HEK293 (cell line): ENCODE data around the gene PER1.

Experiments used
- AEBP2 ChIP-seq: fragments of 450-650 bp; formaldehyde crosslinking; IDR thresholded peaks from 2 replicates; pipeline ENCODE4 v1.5.1; 2016; ENCODE audit warnings: missing biosample characterization, missing genetic modification characterization, borderline replicate concordance
- BCL11A ChIP-seq: fragments of 450-650 bp; formaldehyde crosslinking; IDR thresholded peaks from 2 replicates; pipeline ENCODE4 v1.5.1; 2016; ENCODE audit warnings: low read depth, missing biosample characterization, missing genetic modification characterization
- HOXD13 ChIP-seq: sonication (generic); formaldehyde crosslinking; IDR thresholded peaks from 2 replicates; pipeline ENCODE4 v1.8.0; 2022; ENCODE audit warnings: missing genetic modification reagents, borderline replicate concordance
- SP2 ChIP-seq: fragments of 450-650 bp; formaldehyde crosslinking; IDR thresholded peaks from 2 replicates; pipeline ENCODE4 v1.5.1; 2016; ENCODE audit warnings: missing biosample characterization, missing genetic modification characterization
- TCF7L2 ChIP-seq: IDR thresholded peaks from 2 replicates; pipeline ENCODE4 v1.6.1; 2011; ENCODE audit warnings: low read depth, mild to moderate bottlenecking, inconsistent platforms, low read length, moderate library complexity, borderline replicate concordance
- ZNF202 ChIP-seq: fragments of 450-650 bp; formaldehyde crosslinking; IDR thresholded peaks from 2 replicates; pipeline ENCODE4 v1.5.1; 2016; ENCODE audit warnings: missing biosample characterization, missing genetic modification characterization, borderline replicate concordance
- ZNF24 ChIP-seq: fragments of 450-650 bp; formaldehyde crosslinking; IDR thresholded peaks from 2 replicates; pipeline ENCODE4 v1.5.1; 2016; ENCODE audit warnings: missing biosample characterization, missing genetic modification characterization
- ZNF26 ChIP-seq: fragments of 450-650 bp; formaldehyde crosslinking; IDR thresholded peaks from 2 replicates; pipeline ENCODE4 v1.5.1; 2016; ENCODE audit warnings: missing biosample characterization, missing genetic modification characterization
- ZNF302 ChIP-seq: fragments of 450-650 bp; formaldehyde crosslinking; IDR thresholded peaks from 2 replicates; pipeline ENCODE4 v1.5.1; 2016; ENCODE audit warnings: missing biosample characterization, missing genetic modification characterization, low read depth
- ZNF362 ChIP-seq: fragments of 450-650 bp; formaldehyde crosslinking; IDR thresholded peaks from 2 replicates; pipeline ENCODE4 v1.5.1; 2016; ENCODE audit warnings: missing biosample characterization, missing genetic modification characterization
- ZNF366 ChIP-seq: fragments of 450-650 bp; formaldehyde crosslinking; conservative IDR thresholded peaks from 2 replicates; pipeline ENCODE4 v1.5.1; 2016; ENCODE audit warnings: missing biosample characterization, missing genetic modification characterization
- ZNF416 ChIP-seq: fragments of 450-650 bp; formaldehyde crosslinking; IDR thresholded peaks from 2 replicates; pipeline ENCODE4 v1.5.1; 2016; ENCODE audit warnings: missing biosample characterization, missing genetic modification characterization
- ZNF521 ChIP-seq: fragments of 450-650 bp; formaldehyde crosslinking; IDR thresholded peaks from 2 replicates; pipeline ENCODE4 v1.5.1; 2017; ENCODE audit warnings: missing biosample characterization, mild to moderate bottlenecking, missing genetic modification characterization
- ZNF768 ChIP-seq: fragments of 450-650 bp; formaldehyde crosslinking; IDR thresholded peaks from 2 replicates; pipeline ENCODE4 v1.5.1; 2018; ENCODE audit warnings: missing biosample characterization, mild to moderate bottlenecking, missing genetic modification characterization
- ZNF785 ChIP-seq: fragments of 450-650 bp; formaldehyde crosslinking; IDR thresholded peaks from 2 replicates; pipeline ENCODE4 v1.5.1; 2016; ENCODE audit warnings: missing biosample characterization, missing genetic modification characterization
- ZSCAN4 ChIP-seq: fragments of 450-650 bp; formaldehyde crosslinking; IDR thresholded peaks from 2 replicates; pipeline ENCODE4 v1.5.1; 2017; ENCODE audit warnings: missing biosample characterization, missing genetic modification characterization
- ZSCAN5A ChIP-seq: fragments of 450-650 bp; formaldehyde crosslinking; IDR thresholded peaks from 2 replicates; pipeline ENCODE4 v1.5.1; 2016; ENCODE audit warnings: missing biosample characterization, missing genetic modification characterization
- TF ChIP-seq, protein P1 (sequence below): fragments of 450-650 bp; formaldehyde crosslinking; IDR thresholded peaks from 2 replicates; pipeline ENCODE4 v1.5.1; 2016; ENCODE audit warnings: missing biosample characterization, missing genetic modification characterization
- TF ChIP-seq, protein P2 (sequence below): fragments of 450-650 bp; formaldehyde crosslinking; IDR thresholded peaks from 2 replicates; pipeline ENCODE4 v1.5.1; 2016; ENCODE audit warnings: missing biosample characterization, missing genetic modification characterization
- TF ChIP-seq, protein P3 (sequence below): fragments of 450-650 bp; formaldehyde crosslinking; IDR thresholded peaks from 2 replicates; pipeline ENCODE4 v1.5.1; 2016; ENCODE audit warnings: missing biosample characterization, missing genetic modification characterization
- TF ChIP-seq, protein P4 (sequence below): fragments of 450-650 bp; formaldehyde crosslinking; IDR thresholded peaks from 2 replicates; pipeline ENCODE4 v1.5.1; 2017; ENCODE audit warnings: missing biosample characterization, missing genetic modification characterization

Gene PER1

DNA sequence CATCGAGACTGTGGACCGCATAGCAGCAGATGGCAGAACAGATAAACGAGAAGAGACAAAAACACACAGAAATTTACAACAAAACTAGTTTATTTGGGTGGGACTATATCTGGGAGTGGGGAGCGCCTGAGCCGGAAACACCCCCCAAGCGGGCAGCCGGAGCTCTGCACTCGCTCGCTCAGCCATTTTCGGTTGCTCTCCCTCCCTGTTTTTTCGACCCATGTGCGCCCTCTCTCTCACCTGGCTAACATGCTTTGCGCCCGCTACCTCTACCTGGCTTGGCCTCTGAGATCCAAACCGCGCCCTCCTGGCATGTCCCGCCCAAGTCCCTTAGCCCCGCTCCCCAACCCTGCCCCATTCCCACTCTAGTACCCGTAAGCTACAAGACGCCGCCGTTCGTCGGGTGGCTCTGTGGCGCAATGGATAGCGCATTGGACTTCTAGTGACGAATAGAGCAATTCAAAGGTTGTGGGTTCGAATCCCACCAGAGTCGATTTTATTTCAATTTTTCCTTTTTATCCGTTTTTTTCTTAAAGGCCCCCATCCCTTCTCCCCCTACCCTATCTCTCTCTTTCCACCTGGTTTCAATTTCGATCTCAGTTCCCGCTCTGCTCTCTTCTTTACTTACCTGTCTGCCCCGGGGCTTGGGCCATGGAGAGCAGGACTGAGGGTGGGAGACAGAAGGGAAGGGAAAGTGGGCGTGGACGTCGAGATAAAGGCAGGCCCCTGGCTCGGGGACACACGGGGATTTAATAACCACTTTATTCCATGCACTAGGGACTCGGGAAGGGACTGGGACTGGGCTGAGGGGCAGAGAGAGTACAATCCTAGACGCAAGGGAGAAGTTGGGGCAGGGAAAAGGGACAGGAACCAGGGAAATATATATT is 31.4 kb downstream of the PER1 start (continued):
- TF ChIP-seq ZNF26 (tag by site-specific recombination) = no peak
- TF ChIP-seq BCL11A = peak; percentile 34
- TF ChIP-seq ZNF362 = peak; percentile 71
- TF ChIP-seq, protein P1, sequence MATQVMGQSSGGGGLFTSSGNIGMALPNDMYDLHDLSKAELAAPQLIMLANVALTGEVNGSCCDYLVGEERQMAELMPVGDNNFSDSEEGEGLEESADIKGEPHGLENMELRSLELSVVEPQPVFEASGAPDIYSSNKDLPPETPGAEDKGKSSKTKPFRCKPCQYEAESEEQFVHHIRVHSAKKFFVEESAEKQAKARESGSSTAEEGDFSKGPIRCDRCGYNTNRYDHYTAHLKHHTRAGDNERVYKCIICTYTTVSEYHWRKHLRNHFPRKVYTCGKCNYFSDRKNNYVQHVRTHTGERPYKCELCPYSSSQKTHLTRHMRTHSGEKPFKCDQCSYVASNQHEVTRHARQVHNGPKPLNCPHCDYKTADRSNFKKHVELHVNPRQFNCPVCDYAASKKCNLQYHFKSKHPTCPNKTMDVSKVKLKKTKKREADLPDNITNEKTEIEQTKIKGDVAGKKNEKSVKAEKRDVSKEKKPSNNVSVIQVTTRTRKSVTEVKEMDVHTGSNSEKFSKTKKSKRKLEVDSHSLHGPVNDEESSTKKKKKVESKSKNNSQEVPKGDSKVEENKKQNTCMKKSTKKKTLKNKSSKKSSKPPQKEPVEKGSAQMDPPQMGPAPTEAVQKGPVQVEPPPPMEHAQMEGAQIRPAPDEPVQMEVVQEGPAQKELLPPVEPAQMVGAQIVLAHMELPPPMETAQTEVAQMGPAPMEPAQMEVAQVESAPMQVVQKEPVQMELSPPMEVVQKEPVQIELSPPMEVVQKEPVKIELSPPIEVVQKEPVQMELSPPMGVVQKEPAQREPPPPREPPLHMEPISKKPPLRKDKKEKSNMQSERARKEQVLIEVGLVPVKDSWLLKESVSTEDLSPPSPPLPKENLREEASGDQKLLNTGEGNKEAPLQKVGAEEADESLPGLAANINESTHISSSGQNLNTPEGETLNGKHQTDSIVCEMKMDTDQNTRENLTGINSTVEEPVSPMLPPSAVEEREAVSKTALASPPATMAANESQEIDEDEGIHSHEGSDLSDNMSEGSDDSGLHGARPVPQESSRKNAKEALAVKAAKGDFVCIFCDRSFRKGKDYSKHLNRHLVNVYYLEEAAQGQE (tag by site-specific recombination) = peak; percentile 68; the same call in 1 of the 2 replicates
- TF ChIP-seq AEBP2 (tag by site-specific recombination) = no peak
- TF ChIP-seq ZNF785 (tag by site-specific recombination) = no peak
- TF ChIP-seq ZNF366 = peak; percentile 85
- no peak for TF ChIP-seq ZSCAN4 (tag by site-specific recombination)
- TF ChIP-seq ZNF521 (tag by site-specific recombination) = no peak
- TF ChIP-seq, protein P2, sequence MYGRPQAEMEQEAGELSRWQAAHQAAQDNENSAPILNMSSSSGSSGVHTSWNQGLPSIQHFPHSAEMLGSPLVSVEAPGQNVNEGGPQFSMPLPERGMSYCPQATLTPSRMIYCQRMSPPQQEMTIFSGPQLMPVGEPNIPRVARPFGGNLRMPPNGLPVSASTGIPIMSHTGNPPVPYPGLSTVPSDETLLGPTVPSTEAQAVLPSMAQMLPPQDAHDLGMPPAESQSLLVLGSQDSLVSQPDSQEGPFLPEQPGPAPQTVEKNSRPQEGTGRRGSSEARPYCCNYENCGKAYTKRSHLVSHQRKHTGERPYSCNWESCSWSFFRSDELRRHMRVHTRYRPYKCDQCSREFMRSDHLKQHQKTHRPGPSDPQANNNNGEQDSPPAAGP (tag by site-specific recombination) = peak; percentile 91; the same call in 1 of the 2 replicates
- TF ChIP-seq, protein P3, sequence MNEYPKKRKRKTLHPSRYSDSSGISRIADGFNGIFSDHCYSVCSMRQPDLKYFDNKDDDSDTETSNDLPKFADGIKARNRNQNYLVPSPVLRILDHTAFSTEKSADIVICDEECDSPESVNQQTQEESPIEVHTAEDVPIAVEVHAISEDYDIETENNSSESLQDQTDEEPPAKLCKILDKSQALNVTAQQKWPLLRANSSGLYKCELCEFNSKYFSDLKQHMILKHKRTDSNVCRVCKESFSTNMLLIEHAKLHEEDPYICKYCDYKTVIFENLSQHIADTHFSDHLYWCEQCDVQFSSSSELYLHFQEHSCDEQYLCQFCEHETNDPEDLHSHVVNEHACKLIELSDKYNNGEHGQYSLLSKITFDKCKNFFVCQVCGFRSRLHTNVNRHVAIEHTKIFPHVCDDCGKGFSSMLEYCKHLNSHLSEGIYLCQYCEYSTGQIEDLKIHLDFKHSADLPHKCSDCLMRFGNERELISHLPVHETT (tag by site-specific recombination) = peak; percentile 73; the same call in 1 of the 2 replicates
- no peak for TF ChIP-seq ZNF202 (tag by site-specific recombination)
- TF ChIP-seq SP2 = peak; percentile 40
- 0 out of 2 replicates have a peak, but pooled peaks have one; percentile 17 for TF ChIP-seq ZSCAN5A (tag by site-specific recombination)
- TF ChIP-seq, protein P4, sequence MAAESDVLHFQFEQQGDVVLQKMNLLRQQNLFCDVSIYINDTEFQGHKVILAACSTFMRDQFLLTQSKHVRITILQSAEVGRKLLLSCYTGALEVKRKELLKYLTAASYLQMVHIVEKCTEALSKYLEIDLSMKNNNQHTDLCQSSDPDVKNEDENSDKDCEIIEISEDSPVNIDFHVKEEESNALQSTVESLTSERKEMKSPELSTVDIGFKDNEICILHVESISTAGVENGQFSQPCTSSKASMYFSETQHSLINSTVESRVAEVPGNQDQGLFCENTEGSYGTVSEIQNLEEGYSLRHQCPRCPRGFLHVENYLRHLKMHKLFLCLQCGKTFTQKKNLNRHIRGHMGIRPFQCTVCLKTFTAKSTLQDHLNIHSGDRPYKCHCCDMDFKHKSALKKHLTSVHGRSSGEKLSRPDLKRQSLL (tag by site-specific recombination) = peak; percentile 61; the same call in 1 of the 2 replicates
- no peak for TF ChIP-seq TCF7L2
- 0 out of 2 replicates have a peak, but pooled peaks have one; percentile 23 for TF ChIP-seq HOXD13 (CRISPR knock-in tag)
- TF ChIP-seq ZNF768 (tag by site-specific recombination) = peak; percentile 55; the same call in 1 of the 2 replicates
- TF ChIP-seq ZNF416 (tag by site-specific recombination) = no peak
- peak; percentile 91 for TF ChIP-seq ZNF24 (tag by site-specific recombination)
- no peak for TF ChIP-seq ZNF302
